Measurements from ENCODE around the gene C3orf49. TPM values are rescaled to one million over a fixed set of nuclear protein-coding genes. Genes with fewer than 3 reads are reported as not detected.

The C3orf49 gene, protein sequence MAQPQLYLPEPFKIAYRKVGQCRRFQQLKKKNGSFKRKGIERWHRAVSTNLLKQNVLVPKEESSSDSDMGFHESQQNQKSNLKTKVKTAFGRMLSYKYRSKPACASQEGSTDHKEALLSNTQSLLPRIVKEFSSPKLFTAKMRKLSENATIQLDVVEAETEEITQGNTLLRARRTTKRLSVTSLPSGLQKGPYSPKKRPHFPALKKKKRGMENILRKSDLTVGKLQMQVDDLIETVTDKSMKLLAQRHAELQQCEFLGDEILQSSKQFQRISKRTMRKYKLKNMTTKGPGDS
- polyA plus RNA-seq (2011; rRNA removed) (not detected in 2 replicates), polyA minus RNA-seq (2011; rRNA and poly(A)+ RNA removed) (not detected in 2 replicates)

DNA sequence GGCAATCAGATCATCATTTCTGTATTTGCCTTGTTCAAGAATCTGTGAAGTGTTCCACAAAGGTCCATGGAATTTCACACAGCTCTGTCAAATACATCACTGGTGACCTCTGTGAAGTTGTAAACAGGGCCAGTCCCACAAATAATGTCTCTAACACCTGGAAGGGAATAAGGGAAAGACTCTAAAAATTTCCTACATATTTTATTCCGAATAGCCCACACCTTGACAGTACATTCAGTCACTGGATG is at the start of gene C3orf49:
TSS of gene C3orf49 (plus strand) at position 149 of the 248 bp plus-strand sequence. CDS start 173 bp downstream, outside the sequence.
- TF ChIP-seq, protein P1, sequence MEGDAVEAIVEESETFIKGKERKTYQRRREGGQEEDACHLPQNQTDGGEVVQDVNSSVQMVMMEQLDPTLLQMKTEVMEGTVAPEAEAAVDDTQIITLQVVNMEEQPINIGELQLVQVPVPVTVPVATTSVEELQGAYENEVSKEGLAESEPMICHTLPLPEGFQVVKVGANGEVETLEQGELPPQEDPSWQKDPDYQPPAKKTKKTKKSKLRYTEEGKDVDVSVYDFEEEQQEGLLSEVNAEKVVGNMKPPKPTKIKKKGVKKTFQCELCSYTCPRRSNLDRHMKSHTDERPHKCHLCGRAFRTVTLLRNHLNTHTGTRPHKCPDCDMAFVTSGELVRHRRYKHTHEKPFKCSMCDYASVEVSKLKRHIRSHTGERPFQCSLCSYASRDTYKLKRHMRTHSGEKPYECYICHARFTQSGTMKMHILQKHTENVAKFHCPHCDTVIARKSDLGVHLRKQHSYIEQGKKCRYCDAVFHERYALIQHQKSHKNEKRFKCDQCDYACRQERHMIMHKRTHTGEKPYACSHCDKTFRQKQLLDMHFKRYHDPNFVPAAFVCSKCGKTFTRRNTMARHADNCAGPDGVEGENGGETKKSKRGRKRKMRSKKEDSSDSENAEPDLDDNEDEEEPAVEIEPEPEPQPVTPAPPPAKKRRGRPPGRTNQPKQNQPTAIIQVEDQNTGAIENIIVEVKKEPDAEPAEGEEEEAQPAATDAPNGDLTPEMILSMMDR (IDR thresholded peaks at IDR 0.05; ENCODE audit: insufficient read depth, low read depth, low read length) = no peak
- CTCF ChIA-PET = interaction anchor here (0.7 to 11.6 kb wide), 17 partner anchors 10 to 474 kb away, joined by 3 to 207 read pairs (median 5); no protein-coding TSS in a partner anchor
- Histone ChIP-seq H3K27me3 (ENCODE audit: control insufficient read depth, insufficient read depth, low read length) (no peaks in the 10 kb centered on the region), H3K36me3 (ENCODE audit: control insufficient read depth, insufficient read depth, low read length) (no peaks in the 10 kb centered on the region), H3K4me3 (ENCODE audit: low read depth, low read length) (no peak within 1 kb of the TSS)
- POLR2A ChIA-PET = no interaction called here
- DNase-seq (ENCODE audit: low read depth) = no peak

DNA sequence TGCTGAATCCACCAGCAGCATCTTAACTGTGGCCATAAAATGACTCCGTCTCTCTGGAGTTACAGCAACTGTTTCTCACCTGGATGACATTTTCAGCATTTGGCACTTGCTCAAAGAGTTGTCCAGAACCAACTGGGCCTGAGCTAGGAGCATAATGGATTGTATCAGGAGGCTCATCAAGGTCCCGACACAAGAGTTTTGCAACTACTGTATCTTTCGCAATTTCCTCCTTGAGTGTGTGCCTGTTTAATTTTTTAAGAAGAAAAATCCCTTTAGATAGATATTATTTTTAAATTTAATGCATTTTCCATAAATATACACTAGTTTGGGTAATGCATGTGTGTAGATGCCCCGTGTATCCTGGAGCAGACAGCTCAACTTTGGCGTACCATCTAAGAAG is 44.3 kb upstream of the C3orf49 start:
- H3K4me3 ChIP-seq (ENCODE audit: low read depth, low read length) = no peak overlapping the region
- TF ChIP-seq, protein P1 (IDR thresholded peaks at IDR 0.05; ENCODE audit: insufficient read depth, low read depth, low read length) = no peak
- no peaks in the 10 kb centered on the region; the same call in none of the 2 replicates for H3K27me3 ChIP-seq (ENCODE audit: control insufficient read depth, insufficient read depth, low read length)
- POLR2A ChIA-PET = no interaction called here
- no peaks in the 10 kb centered on the region for H3K36me3 ChIP-seq (ENCODE audit: control insufficient read depth, insufficient read depth, low read length)
- CTCF ChIA-PET = no interaction called here
- DNase-seq (ENCODE audit: low read depth) = no peak

DNA sequence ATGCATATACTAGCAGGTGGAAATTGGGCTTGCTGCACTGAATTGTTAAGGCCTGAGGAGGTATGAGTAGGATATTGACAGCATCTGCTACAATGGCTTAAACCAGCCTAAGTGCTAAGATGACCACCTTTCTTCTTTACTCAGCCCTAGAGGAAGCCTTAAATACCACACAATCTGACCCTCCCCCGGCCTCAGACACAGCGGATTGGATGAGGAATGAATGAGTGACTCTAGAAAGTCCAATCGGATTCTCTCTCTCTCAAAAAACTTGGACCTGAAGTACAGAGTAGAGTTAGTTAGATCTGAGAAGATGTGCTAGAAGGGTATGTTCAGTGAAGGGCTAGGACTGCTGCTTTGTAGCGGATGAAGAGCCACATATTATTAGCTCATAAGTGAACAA is 39.9 kb upstream of the C3orf49 start:
- Histone ChIP-seq H3K36me3 (ENCODE audit: control insufficient read depth, insufficient read depth, low read length) (no peaks in the 10 kb centered on the region), H3K4me3 (ENCODE audit: low read depth, low read length) (no peak overlapping the region), H3K27me3 (ENCODE audit: control insufficient read depth, insufficient read depth, low read length) (no peaks in the 10 kb centered on the region; the same call in none of the 2 replicates)
- TF ChIP-seq, protein P1 (IDR thresholded peaks at IDR 0.05; ENCODE audit: insufficient read depth, low read depth, low read length) = no peak
- DNase-seq (ENCODE audit: low read depth) = no peak
- CTCF ChIA-PET = no interaction called here
- POLR2A ChIA-PET = no interaction called here

DNA sequence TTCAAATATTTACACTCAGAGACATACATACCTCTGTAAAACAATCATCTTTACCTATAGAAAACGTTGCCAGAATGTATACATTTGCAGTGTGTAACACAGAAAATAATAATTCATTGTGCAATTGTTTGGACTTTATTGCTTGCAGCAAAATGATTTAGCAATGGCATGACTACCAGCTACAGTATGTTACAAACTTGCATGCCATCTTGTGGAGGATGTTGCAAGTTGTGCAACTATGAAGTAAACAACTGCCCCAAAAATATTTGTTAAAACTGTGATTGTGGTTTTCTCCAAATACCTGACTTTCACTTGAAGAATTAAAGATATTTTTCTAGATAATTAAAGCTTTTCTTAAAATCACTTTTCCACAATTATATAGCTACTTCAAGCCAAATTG is 27.1 kb upstream of the C3orf49 start:
- ChIA-PET POLR2A (no interaction called here), CTCF (interaction anchor here (0.7 to 3.2 kb wide), 4 partner anchors 12 to 441 kb away, joined by 3 to 28 read pairs (median 3); no protein-coding TSS in a partner anchor)
- TF ChIP-seq, protein P1 (IDR thresholded peaks at IDR 0.05; ENCODE audit: insufficient read depth, low read depth, low read length) = peak; percentile 40; the same call in 1 of the 2 replicates
- H3K36me3 ChIP-seq (ENCODE audit: control insufficient read depth, insufficient read depth, low read length) = no peaks in the 10 kb centered on the region
- H3K27me3 ChIP-seq (ENCODE audit: control insufficient read depth, insufficient read depth, low read length) = 0 out of 2 replicates have a peak, but pooled peaks cover 1% of the 10 kb centered on the region
- H3K4me3 ChIP-seq (ENCODE audit: low read depth, low read length) = no peak overlapping the region
- peak; percentile 35 for DNase-seq (ENCODE audit: low read depth)

DNA sequence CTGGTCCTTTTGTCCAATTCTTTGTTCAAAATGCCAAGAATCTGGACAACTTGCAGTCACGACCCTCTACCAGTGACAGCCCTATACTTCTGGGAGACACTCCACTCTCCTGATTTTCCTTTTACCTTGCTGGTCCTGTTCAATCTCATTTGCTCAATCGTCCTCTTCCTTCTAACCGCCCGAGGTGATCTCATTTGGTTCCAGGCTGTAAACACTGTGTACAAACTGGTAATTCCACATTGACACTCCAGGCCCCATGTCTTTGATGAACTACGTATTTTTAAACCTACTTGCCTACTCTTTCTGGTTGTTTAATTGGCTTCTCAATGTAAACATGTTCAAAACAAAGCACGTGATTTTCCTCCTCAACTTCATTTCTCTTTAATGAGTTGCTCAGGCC is 23.7 kb upstream of the C3orf49 start:
- ChIA-PET POLR2A (no interaction called here), CTCF (no interaction called here)

More for the DNA sequence above, 23.7 kb upstream of the C3orf49 start:
- Histone ChIP-seq H3K36me3 (ENCODE audit: control insufficient read depth, insufficient read depth, low read length) (no peaks in the 10 kb centered on the region), H3K27me3 (ENCODE audit: control insufficient read depth, insufficient read depth, low read length) (0 out of 2 replicates have a peak, but pooled peaks cover 1% of the 10 kb centered on the region), H3K4me3 (ENCODE audit: low read depth, low read length) (no peak overlapping the region)
- no peak for DNase-seq (ENCODE audit: low read depth)
- TF ChIP-seq, protein P1 (IDR thresholded peaks at IDR 0.05; ENCODE audit: insufficient read depth, low read depth, low read length) = no peak

Data from BJ (cell line).